K562 (cell line): Measurements from ENCODE around the gene ST8SIA4. TPM values are rescaled to one million over a fixed set of nuclear protein-coding genes. Genes with fewer than 3 reads are reported as not detected.

ENCODE experiments used
- ATAC-seq: fragments of 200-7000 bp; cut with Tn5 transposase; 3 replicates; pipeline ENCODE4 v1.9.1; 2020; ENCODE audit warnings: moderate library complexity
- BruUV-seq: library from RNA; stranded (reverse); fragments of 400-500 nt; replicated peaks from 2 replicates; lab custom pipeline; 2021; lab: Mats Ljungman, UMichigan
- CTCF ChIA-PET: fragments of 300-600 bp; formaldehyde crosslinking; extraction: SDS; loops from one replicate; lab custom pipeline; 2021; ENCODE audit warnings: low intra/inter-chr PET ratio; lab: Yijun Ruan, JAX
- POLR2A ChIA-PET: fragments of 300-600, 350-650 bp; sonication (Branson Sonifier 250); formaldehyde crosslinking; extraction: SDS; loops from one replicate; lab custom pipeline; 2021; ENCODE audit warnings: antibody characterized with exemption, inconsistent platforms; lab: Yijun Ruan, JAX
- DNase-seq, 4 experiments: peaks; one replicate each; pipeline versions ENCODE4 v3.0.0 to v3.0.0-alpha.2; 2011 to 2018; ENCODE audit warnings: low spot score in 3 of 4, mixed read lengths in 3 of 4; ENCODE audit errors: extremely low read depth in 1 of 4
- FAIRE-seq: peaks from 2 replicates; lab custom pipeline; 2011; peaks lifted over from hg19 to GRCh38; lab: Jason Lieb, UNC
- H2AFZ ChIP-seq: 2 replicates; pipeline ENCODE4 v1.6.0; 2011; ENCODE audit warnings: low read depth, low read length, control low read depth, inconsistent platforms
- H3K27ac ChIP-seq: fragments of 200-600 bp; 3 replicates; pipeline ENCODE4 v1.8.0; 2011; ENCODE audit warnings: low read depth, mild to moderate bottlenecking, control low read depth, inconsistent platforms, low read length, moderate library complexity, mixed read lengths; ENCODE audit errors: extremely low read depth
- H3K27me3 ChIP-seq, 2 experiments: fragments of 300-600 bp in 1 of 2; 2 replicates in 1 of 2; 3 replicates in 1 of 2; pipeline versions ENCODE4 v1.6.0 to v1.8.0; 2011; ENCODE audit warnings: inconsistent platforms in 2 of 2, low read length in 2 of 2, mild to moderate bottlenecking in 1 of 2, mixed read lengths in 1 of 2, moderate library complexity in 1 of 2; ENCODE audit not compliant: control insufficient read depth in 2 of 2, insufficient read depth in 2 of 2
- H3K36me3 ChIP-seq: fragments of 300-600 bp; 3 replicates; pipeline ENCODE4 v1.8.0; 2011; ENCODE audit warnings: mild to moderate bottlenecking, low read length, inconsistent platforms; ENCODE audit not compliant: control insufficient read depth, insufficient read depth
- H3K4me1 ChIP-seq, 2 experiments: fragments of 200-600 bp in 1 of 2; replicated peaks in 1 of 2; 2 replicates in 1 of 2; 3 replicates in 1 of 2; pipeline versions ENCODE4 v1.5.1 to v1.8.0; 2011; ENCODE audit warnings: inconsistent platforms in 2 of 2, low read length in 2 of 2, mild to moderate bottlenecking in 1 of 2, mixed read lengths in 1 of 2, moderate library complexity in 1 of 2; ENCODE audit not compliant: control insufficient read depth in 2 of 2, insufficient read depth in 2 of 2
- H3K4me2 ChIP-seq: 2 replicates; pipeline ENCODE4 v1.6.1; 2011; ENCODE audit warnings: low read length, control low read depth, inconsistent platforms, mixed read lengths; ENCODE audit not compliant: insufficient read depth
- H3K4me3 ChIP-seq: fragments of 200-600 bp; sonication (generic), shearing (Covaris generic); 2 replicates; pipeline ENCODE4 v1.5.1; 2016; ENCODE audit warnings: control low read depth, inconsistent platforms
- H3K79me2 ChIP-seq: fragments of 200-600 bp; 3 replicates; pipeline ENCODE4 v1.8.0; 2011; ENCODE audit warnings: low read length, inconsistent platforms; ENCODE audit not compliant: control insufficient read depth, insufficient read depth
- H3K9ac ChIP-seq, 2 experiments: 2 replicates each; pipeline versions ENCODE4 v1.6.0 to v1.6.1; 2011; ENCODE audit warnings: low read depth in 2 of 2, low read length in 2 of 2, control low read depth in 1 of 2, inconsistent platforms in 1 of 2, mild to moderate bottlenecking in 1 of 2, mixed read lengths in 1 of 2; ENCODE audit not compliant: insufficient read depth in 1 of 2
- H3K9me1 ChIP-seq: one replicate; pipeline ENCODE4 v1.6.0; 2011; ENCODE audit warnings: inconsistent platforms, mild to moderate bottlenecking, low read length, moderate library complexity; ENCODE audit not compliant: control insufficient read depth, insufficient read depth
- H3K9me3 ChIP-seq: replicated peaks from 2 replicates; pipeline ENCODE4 v1.5.1; 2011; ENCODE audit warnings: low read depth, low read length, inconsistent platforms; ENCODE audit not compliant: control insufficient read depth, insufficient read depth
- H4K20me1 ChIP-seq: replicated peaks from 2 replicates; pipeline ENCODE4 v1.6.1; 2011; ENCODE audit warnings: low read length, inconsistent platforms, mixed read lengths; ENCODE audit not compliant: control insufficient read depth, insufficient read depth
- HDAC6 ChIP-seq: IDR thresholded peaks from 2 replicates; pipeline ENCODE4 v1.6.1; 2012; ENCODE audit warnings: low read depth, mild to moderate bottlenecking, control low read depth, inconsistent platforms, low read length, moderate library complexity
- HOXB6 ChIP-seq: fragments of 250-450 bp; sonication (Bioruptor Pico); IDR thresholded peaks from 2 replicates; pipeline ENCODE4 v1.5.1; 2022; ENCODE audit warnings: mild to moderate bottlenecking, borderline replicate concordance
- MTA3 ChIP-seq: fragments of 450-650 bp; formaldehyde crosslinking; IDR thresholded peaks from 2 replicates; pipeline ENCODE4 v1.6.1; 2017; ENCODE audit warnings: mild to moderate bottlenecking, borderline replicate concordance
- NCOA2 ChIP-seq, 2 experiments: fragments of 450-650 bp; IDR thresholded peaks; 2 replicates each; pipeline ENCODE4 v1.6.1; 2018; ENCODE audit warnings: mild to moderate bottlenecking in 2 of 2, moderate library complexity in 1 of 2; ENCODE audit not compliant: partially characterized antibody in 2 of 2
- NFE2L1 ChIP-seq: fragments of 450-650 bp; IDR thresholded peaks from 2 replicates; pipeline ENCODE4 v1.6.1; 2016; ENCODE audit warnings: missing genetic modification characterization, low read depth, mild to moderate bottlenecking, missing compliant biosample characterization, moderate library complexity, borderline replicate concordance
- WGBS: fragments of 100-300 bp; shearing (Covaris generic); methylation state at CpG from one replicate; pipeline ENCODE4 v1.1.6; 2016; ENCODE audit warnings: low coverage, mixed read lengths; ENCODE audit not compliant: insufficient coverage; ENCODE audit errors: missing lambda C conversion rate; 5-methylcytosine and 5-hydroxymethylcytosine counted together
- in situ Hi-C: fragments of 300-500 bp; cut with MboI; formaldehyde crosslinking; loops from 4 replicates; pipeline ENCODE4 v1.15.0; 2018; ENCODE audit warnings: inconsistent platforms, mixed read lengths
- intact Hi-C: fragments of 100-400 bp; cut with micrococcal nuclease; formaldehyde crosslinking; loops from 2 replicates; pipeline ENCODE4 v1.14.2; 2022
- polyA plus RNA-seq, 8 experiments: library from polyadenylated mRNA; depleted of rRNA in 4 of 8; stranded (reverse) in 5 of 8; unstranded in 3 of 8; fragments of >200 nt; fragmentation: Nextera tagmentation in 2 of 8; fragmentation: Illumina TruSeq in 1 of 8; extraction: Ambion mirVana in 2 of 8; extraction: Trizol in 1 of 8; gene quantifications; 2 replicates each; pipeline versions ENCODE4 v1.2.1 to v1.2.3, GENCODE V29; 2011 to 2014; ENCODE audit warnings: inconsistent platforms in 1 of 8, missing spikeins in 1 of 8
- total RNA-seq, 7 experiments: library from RNA; depleted of rRNA in 6 of 7; stranded (reverse); fragments of >200 nt in 6 of 7; fragmentation: Illumina TruSeq in 2 of 7; extraction: Trizol in 2 of 7; gene quantifications; 2 replicates each; pipeline versions ENCODE4 v1.2.1 to v1.2.3, GENCODE V29; 2011 to 2021; ENCODE audit warnings: low replicate concordance in 1 of 7
- TF ChIP-seq, protein P1 (sequence below): sonication (generic); formaldehyde crosslinking; IDR thresholded peaks from 2 replicates; pipeline ENCODE4 v1.8.1; 2023; ENCODE audit warnings: mild to moderate bottlenecking, missing genetic modification reagents
- TF ChIP-seq, protein P2 (sequence below): fragments of 150-350 bp; conservative IDR thresholded peaks from 2 replicates; pipeline ENCODE4 v1.6.1; 2014; ENCODE audit warnings: low read length
- TF ChIP-seq, protein P3 (sequence below), 2 experiments: fragments of 450-650 bp in 1 of 2; sonication (generic) in 1 of 2; formaldehyde crosslinking; conservative IDR thresholded peaks; 2 replicates each; pipeline versions ENCODE4 v1.4.0 to v1.8.1; 2020 to 2022; ENCODE audit warnings: mild to moderate bottlenecking in 1 of 2, missing genetic modification reagents in 1 of 2

ST8SIA4 gene
- total and polyA plus RNA-seq, 9 of the 15 experiments (the other 6 are each of a cell fraction or from before 2014, with no cell fraction given), result 0.22 to 2.0 (median 0.54) TPM

DNA sequence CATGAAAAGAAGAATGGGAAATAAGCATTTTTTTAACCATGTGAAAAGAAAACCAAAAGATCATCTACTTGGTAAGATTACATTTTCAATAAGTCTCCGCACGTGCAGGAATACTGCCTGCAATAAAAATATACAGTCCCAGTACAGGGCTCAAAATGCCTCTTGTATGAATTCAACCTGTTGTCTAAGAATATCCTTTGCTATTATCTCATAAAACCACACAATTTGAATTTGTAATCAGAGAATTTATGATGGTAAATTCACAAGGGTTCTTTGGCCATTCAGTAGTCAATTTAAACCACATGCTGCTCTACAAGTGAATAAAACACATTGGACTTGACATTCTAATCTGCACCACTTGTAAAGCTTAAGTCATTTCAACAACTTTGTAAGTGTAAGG lies 46.6 kb downstream of the ST8SIA4 start:
- DNase-seq, result no peak
- no peaks in the 10 kb centered on the region for H3K79me2 ChIP-seq
- ATAC-seq, result no peak
- intact Hi-C loops, result no loop called here
- FAIRE-seq, result no peak
- in situ Hi-C loops, result no loop called here
- CTCF ChIA-PET, result no interaction called here
- no peaks in the 10 kb centered on the region for H3K9me1 ChIP-seq
- no peak overlapping the region for H3K27ac ChIP-seq
- WGBS, result 18% methylated on average over 2 of the region's 2 CpGs
- no peaks in the 10 kb centered on the region for H3K4me1 ChIP-seq
- H3K27me3 ChIP-seq, result no peaks in the 10 kb centered on the region
- POLR2A ChIA-PET, result no interaction called here
- no peak overlapping the region for H2AFZ ChIP-seq
- H3K9me3 ChIP-seq, result no peaks in the 10 kb centered on the region
- H3K4me2 ChIP-seq, result no peak overlapping the region
- H3K4me3 ChIP-seq, result no peak overlapping the region
- H4K20me1 ChIP-seq, result no peaks in the 10 kb centered on the region
- H3K9ac ChIP-seq, result no peak overlapping the region
- no TSS peak for BruUV-seq
- no peaks in the 10 kb centered on the region for H3K36me3 ChIP-seq
- TF ChIP-seq NFE2L1 (no peak), MTA3 (no peak)

DNA sequence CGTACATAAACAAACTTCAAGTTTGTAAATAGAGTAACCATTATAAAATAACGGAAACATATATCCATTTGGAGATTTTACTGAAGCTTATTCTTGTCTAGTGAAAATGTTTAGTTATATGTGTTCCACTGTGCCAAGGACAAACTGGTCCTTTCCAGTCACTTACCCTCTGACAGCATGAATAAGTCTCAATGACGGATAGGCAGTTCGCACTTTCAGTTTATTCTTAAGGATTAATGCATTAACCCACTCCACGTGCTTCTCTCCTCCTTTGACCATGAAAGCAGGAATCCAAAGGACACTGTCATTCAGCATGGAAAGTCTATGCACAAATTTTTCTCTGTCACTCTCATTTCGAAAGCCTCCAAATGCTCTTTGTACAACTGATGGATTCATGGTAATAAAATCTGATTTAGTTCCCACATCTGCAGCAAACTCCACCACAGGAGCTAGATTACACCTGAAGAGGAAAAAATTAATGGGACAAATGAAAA lies 47.1 kb downstream of the ST8SIA4 start:
- Histone ChIP-seq H3K27ac (no peak overlapping the region), H3K4me1 (no peaks in the 10 kb centered on the region), H3K4me2 (no peak overlapping the region), H3K4me3 (no peak overlapping the region), H3K9me1 (no peaks in the 10 kb centered on the region), H3K79me2 (no peaks in the 10 kb centered on the region), H4K20me1 (no peaks in the 10 kb centered on the region), H3K27me3 (no peaks in the 10 kb centered on the region), H2AFZ (no peak overlapping the region), H3K9me3 (no peaks in the 10 kb centered on the region), H3K36me3 (no peaks in the 10 kb centered on the region), H3K9ac (no peak overlapping the region)
- ChIA-PET POLR2A (no interaction called here), CTCF (no interaction called here)
- in situ Hi-C loops (no loop called here), intact Hi-C loops (no loop called here)
- WGBS, result 11% methylated on average over 6 of the region's 6 CpGs
- BruUV-seq, result no TSS peak
- ATAC-seq (no peak), FAIRE-seq (no peak), DNase-seq (no peak)
- no peak for TF ChIP-seq HOXB6
- TF ChIP-seq, protein P1, sequence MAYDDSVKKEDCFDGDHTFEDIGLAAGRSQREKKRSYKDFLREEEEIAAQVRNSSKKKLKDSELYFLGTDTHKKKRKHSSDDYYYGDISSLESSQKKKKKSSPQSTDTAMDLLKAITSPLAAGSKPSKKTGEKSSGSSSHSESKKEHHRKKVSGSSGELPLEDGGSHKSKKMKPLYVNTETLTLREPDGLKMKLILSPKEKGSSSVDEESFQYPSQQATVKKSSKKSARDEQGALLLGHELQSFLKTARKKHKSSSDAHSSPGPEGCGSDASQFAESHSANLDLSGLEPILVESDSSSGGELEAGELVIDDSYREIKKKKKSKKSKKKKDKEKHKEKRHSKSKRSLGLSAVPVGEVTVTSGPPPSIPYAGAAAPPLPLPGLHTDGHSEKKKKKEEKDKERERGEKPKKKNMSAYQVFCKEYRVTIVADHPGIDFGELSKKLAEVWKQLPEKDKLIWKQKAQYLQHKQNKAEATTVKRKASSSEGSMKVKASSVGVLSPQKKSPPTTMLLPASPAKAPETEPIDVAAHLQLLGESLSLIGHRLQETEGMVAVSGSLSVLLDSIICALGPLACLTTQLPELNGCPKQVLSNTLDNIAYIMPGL, result no peak
- no peak for TF ChIP-seq NCOA2 (IDR thresholded peaks at IDR 0.05; ENCODE audit: partially characterized antibody in 2 of 2)
- TF ChIP-seq, protein P2, sequence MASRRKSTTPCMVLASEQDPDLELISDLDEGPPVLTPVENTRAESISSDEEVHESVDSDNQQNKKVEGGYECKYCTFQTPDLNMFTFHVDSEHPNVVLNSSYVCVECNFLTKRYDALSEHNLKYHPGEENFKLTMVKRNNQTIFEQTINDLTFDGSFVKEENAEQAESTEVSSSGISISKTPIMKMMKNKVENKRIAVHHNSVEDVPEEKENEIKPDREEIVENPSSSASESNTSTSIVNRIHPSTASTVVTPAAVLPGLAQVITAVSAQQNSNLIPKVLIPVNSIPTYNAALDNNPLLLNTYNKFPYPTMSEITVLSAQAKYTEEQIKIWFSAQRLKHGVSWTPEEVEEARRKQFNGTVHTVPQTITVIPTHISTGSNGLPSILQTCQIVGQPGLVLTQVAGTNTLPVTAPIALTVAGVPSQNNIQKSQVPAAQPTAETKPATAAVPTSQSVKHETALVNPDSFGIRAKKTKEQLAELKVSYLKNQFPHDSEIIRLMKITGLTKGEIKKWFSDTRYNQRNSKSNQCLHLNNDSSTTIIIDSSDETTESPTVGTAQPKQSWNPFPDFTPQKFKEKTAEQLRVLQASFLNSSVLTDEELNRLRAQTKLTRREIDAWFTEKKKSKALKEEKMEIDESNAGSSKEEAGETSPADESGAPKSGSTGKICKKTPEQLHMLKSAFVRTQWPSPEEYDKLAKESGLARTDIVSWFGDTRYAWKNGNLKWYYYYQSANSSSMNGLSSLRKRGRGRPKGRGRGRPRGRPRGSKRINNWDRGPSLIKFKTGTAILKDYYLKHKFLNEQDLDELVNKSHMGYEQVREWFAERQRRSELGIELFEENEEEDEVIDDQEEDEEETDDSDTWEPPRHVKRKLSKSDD, result no peak
- TF ChIP-seq, protein P3, sequence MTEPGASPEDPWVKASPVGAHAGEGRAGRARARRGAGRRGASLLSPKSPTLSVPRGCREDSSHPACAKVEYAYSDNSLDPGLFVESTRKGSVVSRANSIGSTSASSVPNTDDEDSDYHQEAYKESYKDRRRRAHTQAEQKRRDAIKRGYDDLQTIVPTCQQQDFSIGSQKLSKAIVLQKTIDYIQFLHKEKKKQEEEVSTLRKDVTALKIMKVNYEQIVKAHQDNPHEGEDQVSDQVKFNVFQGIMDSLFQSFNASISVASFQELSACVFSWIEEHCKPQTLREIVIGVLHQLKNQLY (CRISPR knock-in tag; conservative IDR thresholded peaks at IDR 0.05), result no peak
- no peak for TF ChIP-seq HDAC6
